GM13977 (cell line): ENCODE measurements around the gene AR.

ENCODE experiments used
- DNase-seq: peaks from one replicate; pipeline ENCODE4 v3.0.0; 2012; ENCODE audit warnings: low spot score
- CTCF ChIP-seq: IDR thresholded peaks from 2 replicates; pipeline ENCODE4 v1.5.1; 2012; ENCODE audit warnings: mild to moderate bottlenecking, control low read depth; ENCODE audit not compliant: insufficient read depth; ENCODE audit errors: extremely low read depth, missing control alignments
- in situ Hi-C: fragments of 300-500 bp; cut with MboI; formaldehyde crosslinking; loops from one replicate; pipeline ENCODE4 v1.12.0; 2022; ENCODE audit warnings: low sequenced_read_pairs, low pct_unique_long_range_greater_than_20kb, mixed read lengths, inconsistent platforms; ENCODE audit not compliant: unreplicated experiment

AR gene

GRCh38 chrX:67583171-67583570 lies 39.4 kb downstream of the AR start:
- in situ Hi-C loops = no loop called here
- no peak for TF ChIP-seq CTCF
- DNase-seq = no peak

- TF ChIP-seq CTCF = no peak
- in situ Hi-C loops = no loop called here
- no peak for DNase-seq
Measured at GRCh38 chrX:67585401-67585800, 41.6 kb downstream of the AR start.

GRCh38 chrX:67587946-67588624 lies 44.3 kb downstream of the AR start:
- in situ Hi-C loops = no loop called here
- no peak for DNase-seq
- TF ChIP-seq CTCF = no peak

- TF ChIP-seq CTCF = no peak
- in situ Hi-C loops = no loop called here
- DNase-seq = no peak
Measured at GRCh38 chrX:67596839-67597790, 53.3 kb downstream of the AR start.

- no peak for TF ChIP-seq CTCF
- DNase-seq = no peak
- in situ Hi-C loops = no loop called here
Measured at GRCh38 chrX:67599532-67599931, 55.7 kb downstream of the AR start.

GRCh38 chrX:67601771-67602170 lies 58.0 kb downstream of the AR start:
- no peak for TF ChIP-seq CTCF
- in situ Hi-C loops = no loop called here
- no peak for DNase-seq
